ENCODE results near the gene USP48. TPM values are rescaled to one million over a fixed set of nuclear protein-coding genes. Genes with fewer than 3 reads are reported as not detected.
A peak's percentile ranks its signal among the peaks of the same experiment; 100 is the strongest.
"Not testable (repeated sequence)": the region's sequence is repeated elsewhere in the genome, so short reads cannot be mapped to it uniquely, and the experiment has no call there.

The USP48 gene
- total RNA-seq, 1 donor from 2014 or later = 56.4 TPM

- intact Hi-C loops (cut with DNase I) = no loop called here
- Histone ChIP-seq H3K4me3 (no peak overlapping the region), H3K4me1 (no peaks in the 10 kb centered on the region), H3K27ac (no peak overlapping the region), H3K9me3 (no peaks in the 10 kb centered on the region), H3K36me3 (no peaks in the 10 kb centered on the region), H3K27me3 (no peaks in the 10 kb centered on the region)
- DNase-seq (no peak), ATAC-seq (no peak)
- no peak for TF ChIP-seq CTCF (IDR thresholded peaks at IDR 0.05)
Observed at GRCh38 chr1:21794656-21795055, 11.7 kb upstream of the USP48 start.

GRCh38 chr1:21793104-21793503, 10.2 kb upstream of the USP48 start:
- H3K27me3 ChIP-seq = no peaks in the 10 kb centered on the region
- TF ChIP-seq CTCF (IDR thresholded peaks at IDR 0.05) = no peak
- H3K27ac ChIP-seq = no peak overlapping the region
- H3K4me1 ChIP-seq = no peaks in the 10 kb centered on the region
- ATAC-seq (no peak), DNase-seq (no peak)
- no peak overlapping the region for H3K4me3 ChIP-seq
- intact Hi-C loops (cut with DNase I) = no loop called here
- no peaks in the 10 kb centered on the region for H3K36me3 ChIP-seq
- H3K9me3 ChIP-seq = no peaks in the 10 kb centered on the region

- no peak for ATAC-seq
- no peak for DNase-seq
- Histone ChIP-seq H3K27ac (no peak overlapping the region), H3K4me1 (peaks cover 2% of the 10 kb centered on the region), H3K36me3 (no peaks in the 10 kb centered on the region), H3K9me3 (no peaks in the 10 kb centered on the region), H3K4me3 (no peak overlapping the region), H3K27me3 (no peaks in the 10 kb centered on the region)
- no peak for TF ChIP-seq CTCF (IDR thresholded peaks at IDR 0.05)
- intact Hi-C loops (cut with DNase I) = no loop called here
Observed at GRCh38 chr1:21786640-21787039, 3.7 kb upstream of the USP48 start.

GRCh38 chr1:21785764-21786163, 2.8 kb upstream of the USP48 start:
- intact Hi-C loops (cut with DNase I); ATAC-seq; H3K27me3 ChIP-seq: not testable (repeated sequence)

GRCh38 chr1:21783679-21784603, 992 bp upstream of the USP48 start:
- DNase-seq = peak; percentile 66
- Histone ChIP-seq H3K36me3 (no peaks in the 10 kb centered on the region), H3K4me3 (peak overlapping the region; percentile 99), H3K27ac (peak overlapping the region; percentile 100), H3K9me3 (no peaks in the 10 kb centered on the region), H3K27me3 (no peaks in the 10 kb centered on the region), H3K4me1 (peaks cover 24% of the 10 kb centered on the region)
- ATAC-seq = no peak
- TF ChIP-seq CTCF (IDR thresholded peaks at IDR 0.05) = no peak
- intact Hi-C loops (cut with DNase I) = no loop called here

More at GRCh38 chr1:21785764-21786163, 2.8 kb upstream of the USP48 start:
- H3K27ac ChIP-seq, DNase-seq, H3K4me3 ChIP-seq, H3K36me3 ChIP-seq, H3K9me3 ChIP-seq: not testable (repeated sequence)
- H3K4me1 ChIP-seq = peaks cover 11% of the 10 kb centered on the region

- ATAC-seq = peak; percentile 49
- peak overlapping the region; percentile 100 for H3K27ac ChIP-seq
Observed at GRCh38 chr1:21782349-21782867, 541 bp downstream of the USP48 start.

More at GRCh38 chr1:21782349-21782867, 541 bp downstream of the USP48 start:
- DNase-seq = no peak
- peak; percentile 23 for TF ChIP-seq CTCF (IDR thresholded peaks at IDR 0.05)
- Histone ChIP-seq H3K36me3 (no peaks in the 10 kb centered on the region), H3K27me3 (no peaks in the 10 kb centered on the region), H3K9me3 (no peaks in the 10 kb centered on the region), H3K4me3 (peak overlapping the region; percentile 99), H3K4me1 (peaks cover 24% of the 10 kb centered on the region)
- intact Hi-C loops (cut with DNase I) = no loop called here

Measured in upper lobe of right lung (tissue), 1 donor.